Measurements from ENCODE around the gene KCNQ1OT1.

Gene KCNQ1OT1

GRCh38 chr11:2589538-2589934 lies 110.3 kb downstream of the KCNQ1OT1 start:
- H3K9me3 ChIP-seq (ENCODE audit: low read length): no peaks in the 10 kb centered on the region
- H3F3A ChIP-seq (ENCODE audit: insufficient read depth, low read length): no peaks in the 10 kb centered on the region
- H3K36me3 ChIP-seq (ENCODE audit: insufficient read depth, low read length): no peaks in the 10 kb centered on the region
- H3K4me1 ChIP-seq (ENCODE audit: insufficient read depth, low read length, severe bottlenecking): no peaks in the 10 kb centered on the region
- no peaks in the 10 kb centered on the region for H4K20me1 ChIP-seq (ENCODE audit: insufficient read depth, low read length)
- 0 out of 2 replicates have a peak, but pooled peaks cover 10% of the 10 kb centered on the region for H3K27me3 ChIP-seq (ENCODE audit: insufficient read depth, low read length)
- H3K4me3 ChIP-seq (ENCODE audit: low read depth, low read length, poor library complexity, severe bottlenecking): no peak overlapping the region
- no peak overlapping the region for H3K4me2 ChIP-seq (ENCODE audit: low read length)
- no peaks in the 10 kb centered on the region for H3K79me2 ChIP-seq (ENCODE audit: insufficient read depth, low read length)
- no peak for TF ChIP-seq EZH2 (IDR thresholded peaks at IDR 0.05; ENCODE audit: borderline replicate concordance, low read length)
- TF ChIP-seq, protein P1, sequence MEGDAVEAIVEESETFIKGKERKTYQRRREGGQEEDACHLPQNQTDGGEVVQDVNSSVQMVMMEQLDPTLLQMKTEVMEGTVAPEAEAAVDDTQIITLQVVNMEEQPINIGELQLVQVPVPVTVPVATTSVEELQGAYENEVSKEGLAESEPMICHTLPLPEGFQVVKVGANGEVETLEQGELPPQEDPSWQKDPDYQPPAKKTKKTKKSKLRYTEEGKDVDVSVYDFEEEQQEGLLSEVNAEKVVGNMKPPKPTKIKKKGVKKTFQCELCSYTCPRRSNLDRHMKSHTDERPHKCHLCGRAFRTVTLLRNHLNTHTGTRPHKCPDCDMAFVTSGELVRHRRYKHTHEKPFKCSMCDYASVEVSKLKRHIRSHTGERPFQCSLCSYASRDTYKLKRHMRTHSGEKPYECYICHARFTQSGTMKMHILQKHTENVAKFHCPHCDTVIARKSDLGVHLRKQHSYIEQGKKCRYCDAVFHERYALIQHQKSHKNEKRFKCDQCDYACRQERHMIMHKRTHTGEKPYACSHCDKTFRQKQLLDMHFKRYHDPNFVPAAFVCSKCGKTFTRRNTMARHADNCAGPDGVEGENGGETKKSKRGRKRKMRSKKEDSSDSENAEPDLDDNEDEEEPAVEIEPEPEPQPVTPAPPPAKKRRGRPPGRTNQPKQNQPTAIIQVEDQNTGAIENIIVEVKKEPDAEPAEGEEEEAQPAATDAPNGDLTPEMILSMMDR (IDR thresholded peaks at IDR 0.05; ENCODE audit: low read length): no peak
- H2AFZ ChIP-seq (ENCODE audit: low read length): no peak overlapping the region
- no peak overlapping the region for H3K27ac ChIP-seq (ENCODE audit: low read depth, low read length, poor library complexity, severe bottlenecking)
- no peak overlapping the region for H3K9ac ChIP-seq (ENCODE audit: low read length)
- H3K9me2 ChIP-seq (ENCODE audit: low read depth, low read length): no peaks in the 10 kb centered on the region

- Histone ChIP-seq H3K9me2 (ENCODE audit: low read depth, low read length) (no peaks in the 10 kb centered on the region), H3K9me3 (ENCODE audit: low read length) (no peaks in the 10 kb centered on the region), H3K79me2 (ENCODE audit: insufficient read depth, low read length) (no peaks in the 10 kb centered on the region), H2AFZ (ENCODE audit: low read length) (no peak overlapping the region), H3K27ac (ENCODE audit: low read depth, low read length, poor library complexity, severe bottlenecking) (no peak overlapping the region), H3K4me1 (ENCODE audit: insufficient read depth, low read length, severe bottlenecking) (no peaks in the 10 kb centered on the region), H3K9ac (ENCODE audit: low read length) (no peak overlapping the region), H3K36me3 (ENCODE audit: insufficient read depth, low read length) (no peaks in the 10 kb centered on the region), H3K4me3 (ENCODE audit: low read depth, low read length, poor library complexity, severe bottlenecking) (no peak overlapping the region), H3F3A (ENCODE audit: insufficient read depth, low read length) (no peaks in the 10 kb centered on the region), H4K20me1 (ENCODE audit: insufficient read depth, low read length) (no peaks in the 10 kb centered on the region), H3K27me3 (ENCODE audit: insufficient read depth, low read length) (0 out of 2 replicates have a peak, but pooled peaks cover 10% of the 10 kb centered on the region), H3K4me2 (ENCODE audit: low read length) (no peak overlapping the region)
- no peak for TF ChIP-seq EZH2 (IDR thresholded peaks at IDR 0.05; ENCODE audit: borderline replicate concordance, low read length)
- TF ChIP-seq, protein P1 (IDR thresholded peaks at IDR 0.05; ENCODE audit: low read length): no peak
These were observed 110.8 kb downstream of the KCNQ1OT1 start for GRCh38 chr11:2588809-2589537.

DNA sequence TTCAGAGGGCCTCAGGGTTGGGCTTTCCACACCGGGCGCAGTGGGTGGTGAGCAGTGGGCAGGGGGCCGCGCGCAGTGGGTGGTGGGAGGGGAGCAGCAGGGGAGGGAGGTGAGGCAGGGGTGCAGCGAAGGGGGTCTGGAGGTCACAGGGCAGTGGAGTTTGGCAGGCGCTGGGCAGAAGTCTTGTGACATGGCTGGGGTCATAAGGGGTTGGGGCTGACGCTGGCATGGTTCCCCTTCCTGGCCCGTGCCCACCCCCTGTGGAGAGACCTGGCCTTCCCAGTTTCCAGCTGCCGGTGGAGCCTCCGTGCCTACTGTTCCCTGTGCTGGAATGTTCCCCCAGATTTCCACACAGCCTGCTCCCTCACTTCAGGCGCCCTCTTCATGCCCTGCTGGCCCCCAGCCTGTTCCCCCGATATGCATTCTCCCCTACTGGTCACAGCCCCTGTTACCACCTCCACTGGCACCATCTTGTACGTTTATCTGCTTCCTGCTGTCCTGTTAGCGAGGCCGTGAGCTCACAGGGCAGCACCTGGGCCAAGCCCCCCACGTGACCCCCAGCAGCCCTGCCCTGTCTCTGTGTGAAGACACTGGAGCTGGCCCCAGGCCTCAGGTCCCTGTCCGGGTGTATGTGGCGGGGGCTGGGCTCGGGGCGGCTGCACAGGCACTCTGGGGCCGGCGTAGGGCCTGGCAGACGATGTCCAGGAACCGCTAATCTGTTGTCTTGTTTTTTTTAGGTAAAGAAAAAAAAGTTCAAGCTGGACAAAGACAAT lies 111.6 kb downstream of the KCNQ1OT1 start:
- Histone ChIP-seq H3K4me1 (ENCODE audit: insufficient read depth, low read length, severe bottlenecking) (no peaks in the 10 kb centered on the region), H3K79me2 (ENCODE audit: insufficient read depth, low read length) (no peaks in the 10 kb centered on the region), H4K20me1 (ENCODE audit: insufficient read depth, low read length) (no peaks in the 10 kb centered on the region), H3K27me3 (ENCODE audit: insufficient read depth, low read length) (0 out of 2 replicates have a peak, but pooled peaks cover 3% of the 10 kb centered on the region), H3K4me2 (ENCODE audit: low read length) (no peak overlapping the region), H3K9ac (ENCODE audit: low read length) (no peak overlapping the region), H3K36me3 (ENCODE audit: insufficient read depth, low read length) (no peaks in the 10 kb centered on the region), H3K9me2 (ENCODE audit: low read depth, low read length) (no peaks in the 10 kb centered on the region), H3K9me3 (ENCODE audit: low read length) (no peaks in the 10 kb centered on the region), H2AFZ (ENCODE audit: low read length) (no peak overlapping the region), H3K27ac (ENCODE audit: low read depth, low read length, poor library complexity, severe bottlenecking) (no peak overlapping the region), H3K4me3 (ENCODE audit: low read depth, low read length, poor library complexity, severe bottlenecking) (no peak overlapping the region), H3F3A (ENCODE audit: insufficient read depth, low read length) (no peaks in the 10 kb centered on the region)
- no peak for TF ChIP-seq EZH2 (IDR thresholded peaks at IDR 0.05; ENCODE audit: borderline replicate concordance, low read length)
- TF ChIP-seq, protein P1 (IDR thresholded peaks at IDR 0.05; ENCODE audit: low read length): no peak

Measured in OCI-LY1 (cell line).